LNCAP (cell line): ENCODE data around the gene MIOX.

Experiments used
- CTCF ChIP-seq: fragments of 450-650 bp; IDR thresholded peaks from 2 replicates; pipeline ENCODE4 v1.5.1; 2017; ENCODE audit warnings: mild to moderate bottlenecking

Gene MIOX

GRCh38 chr22:50441428-50441993 is 45.1 kb upstream of the MIOX start:
- no peak for TF ChIP-seq CTCF

- TF ChIP-seq CTCF, result no peak
These were observed 43.5 kb upstream of the MIOX start for GRCh38 chr22:50443197-50443596.

- no peak for TF ChIP-seq CTCF
These were observed 42.6 kb upstream of the MIOX start for GRCh38 chr22:50443801-50444625.

- no peak for TF ChIP-seq CTCF
These were observed 42.0 kb upstream of the MIOX start for GRCh38 chr22:50444663-50445062.

GRCh38 chr22:50445071-50445879 is 41.4 kb upstream of the MIOX start:
- TF ChIP-seq CTCF, result no peak

- no peak for TF ChIP-seq CTCF
These were observed 40.6 kb upstream of the MIOX start for GRCh38 chr22:50445880-50446707.
